Right lobe of liver (tissue), 6 donors: ENCODE measurements around the gene OLIG3. TPM values are rescaled to one million over a fixed set of nuclear protein-coding genes. Genes with fewer than 3 reads are reported as not detected.

Experiments used
- ATAC-seq, 4 donors: fragments of 200-7000 bp; cut with Tn5 transposase; one replicate each; pipeline ENCODE4 v1.9.1; 2020; ENCODE audit warnings: mild to moderate bottlenecking in 4 of 4, moderate library complexity in 4 of 4
- DNase-seq, 3 donors: peaks; one replicate each; pipeline ENCODE4 v3.0.0-alpha.2; 2020
- H3K27ac ChIP-seq, 3 donors: fragments of 200-600 bp; one replicate each; pipeline ENCODE4 v1.8.0; 2022
- H3K27me3 ChIP-seq, 2 donors: fragments of 200-600 bp; one replicate each; pipeline ENCODE4 v1.8.0; 2022
- H3K36me3 ChIP-seq, 4 donors: fragments of 200-600 bp; sonication (generic) in 1 of 4; one replicate each; pipeline versions ENCODE4 v1.5.1 to v1.8.0; 2017 to 2022; ENCODE audit warnings: control low read depth in 1 of 4
- H3K4me1 ChIP-seq, 4 donors: fragments of 200-600 bp; sonication (generic) in 1 of 4; one replicate each; pipeline versions ENCODE4 v1.5.1 to v1.8.0; 2017 to 2022; ENCODE audit warnings: control low read depth in 1 of 4
- H3K4me3 ChIP-seq, 3 donors: fragments of 200-600 bp; one replicate each; pipeline ENCODE4 v1.8.0; 2022
- H3K9me3 ChIP-seq, 4 donors: fragments of 200-600 bp; sonication (generic) in 1 of 4; one replicate each; pipeline versions ENCODE4 v1.5.1 to v1.8.0; 2017 to 2022; ENCODE audit warnings: control low read depth in 1 of 4
- POLR2A ChIP-seq: fragments of 450-650 bp; IDR thresholded peaks from one replicate; pipeline ENCODE4 v1.6.1; 2017; ENCODE audit warnings: antibody characterized with exemption, mild to moderate bottlenecking
- WGBS: methylation state at CpG from one replicate; pipeline ENCODE4 v1.1.6; 2018; ENCODE audit warnings: low coverage, low lambda C conversion rate; ENCODE audit not compliant: insufficient coverage; ENCODE audit errors: missing lambda C conversion rate; 5-methylcytosine and 5-hydroxymethylcytosine counted together
- intact Hi-C, 2 donors: fragments of 100-400 bp; cut with DNase I; formaldehyde crosslinking; loops; one replicate each; pipeline versions ENCODE4 v1.11.2 to v1.14.1; 2022
- total RNA-seq, 6 experiments: library from RNA; depleted of rRNA in 2 of 6; stranded (reverse); fragments of >200 nt in 2 of 6; fragmentation: NEBNext Ultra II Directional in 3 of 6; extraction: Animal tissue kit (Norgen Biotek cat#: 25700) in 3 of 6; gene quantifications; one replicate each; pipeline versions ENCODE4 v1.1.0 to v1.2.4, GENCODE V29; 2016 to 2023
- TF ChIP-seq, protein P1 (sequence below), 4 donors: fragments of 200-600 bp in 3 of 4; fragments of 450-650 bp in 1 of 4; IDR thresholded peaks; one replicate each; pipeline versions ENCODE4 v1.5.1 to v1.8.0; 2016 to 2022; ENCODE audit warnings: antibody characterized with exemption in 4 of 4, mild to moderate bottlenecking in 2 of 4
- donor health status: DM: no; HTN: yes; CAD: no.
- donor health status: DM: no; HTN: no; CAD: no.
- donor health status: DM: no; HTN: no; CAD: no.
- donor health status: DM: no; HTN: yes; CAD: no.
- donor health status: DM: no; HTN: yes; CAD: no.

OLIG3 gene
- total RNA-seq, 6 experiments from 2014 or later, result not detected

DNA sequence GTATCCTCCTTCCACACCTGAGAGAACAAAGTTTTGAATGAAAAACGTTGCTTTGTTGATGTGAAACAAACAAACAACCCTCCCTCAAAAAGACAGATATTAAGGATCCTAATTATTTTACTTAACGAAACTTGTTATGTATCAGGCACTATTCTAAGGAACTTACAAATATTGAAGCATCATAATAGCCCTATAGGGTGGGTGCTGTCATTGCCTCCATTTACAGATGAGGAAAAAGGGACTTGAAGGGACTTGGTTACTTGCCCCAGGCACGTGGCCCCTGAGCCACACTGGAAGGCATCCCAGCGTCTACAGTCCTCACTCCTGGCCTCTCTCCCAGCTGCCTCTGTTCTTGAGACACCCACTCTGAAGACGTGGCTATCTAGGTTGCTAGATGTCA is 20.2 kb upstream of the OLIG3 start:
- WGBS, result 19% methylated on average over 5 of the region's 5 CpGs
- ATAC-seq, result no peak
- H3K27ac ChIP-seq, result no peak overlapping the region

DNA sequence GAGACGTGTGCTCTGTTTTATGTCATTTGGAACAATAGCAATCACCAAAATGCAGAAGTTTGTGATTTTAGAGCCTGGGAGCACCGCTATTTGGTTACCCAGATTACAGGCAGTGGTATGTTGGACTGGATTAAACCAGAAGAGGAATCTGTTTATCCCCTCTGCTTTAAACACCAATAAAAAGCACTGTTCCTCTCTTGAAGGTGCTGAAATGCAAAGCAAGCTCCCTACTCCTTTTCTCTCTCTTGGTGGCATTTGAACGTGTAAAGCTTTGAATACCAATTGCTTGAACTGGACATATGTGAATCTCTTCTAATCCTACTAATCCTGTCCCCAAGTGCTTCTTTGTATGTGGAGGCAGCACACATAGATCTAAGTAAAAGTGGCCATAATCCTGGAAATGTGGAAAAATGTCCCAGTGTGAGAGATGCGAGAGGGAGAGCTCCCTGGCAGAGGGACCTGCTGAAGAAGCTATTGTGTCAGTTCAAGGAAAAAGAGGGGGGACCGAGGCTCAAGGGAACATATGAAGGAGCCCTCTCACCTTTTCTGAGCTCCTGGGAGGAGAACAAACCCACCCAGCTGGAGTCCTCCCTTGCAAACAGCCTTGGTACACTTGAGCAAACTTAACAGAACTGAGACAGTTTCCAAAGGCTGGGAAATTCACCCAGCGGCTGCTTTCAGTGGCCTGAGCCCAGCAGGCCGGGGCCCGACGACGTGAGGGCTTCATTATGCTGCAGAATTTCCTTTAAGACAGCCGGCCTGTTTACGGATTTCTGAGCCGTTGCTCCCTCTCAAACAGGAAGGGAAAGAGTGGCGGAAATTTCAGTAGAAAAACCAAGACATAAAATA is 18.8 kb upstream of the OLIG3 start:
- ATAC-seq (no peak), DNase-seq (no peak)
- intact Hi-C loops, result no loop called here
- H3K9me3 ChIP-seq, result no peaks in the 10 kb centered on the region
- H3K27ac ChIP-seq, result no peak overlapping the region
- H3K4me3 ChIP-seq, result no peak overlapping the region
- no peaks in the 10 kb centered on the region for H3K36me3 ChIP-seq
- H3K4me1 ChIP-seq, result no peaks in the 10 kb centered on the region
- TF ChIP-seq, protein P1, sequence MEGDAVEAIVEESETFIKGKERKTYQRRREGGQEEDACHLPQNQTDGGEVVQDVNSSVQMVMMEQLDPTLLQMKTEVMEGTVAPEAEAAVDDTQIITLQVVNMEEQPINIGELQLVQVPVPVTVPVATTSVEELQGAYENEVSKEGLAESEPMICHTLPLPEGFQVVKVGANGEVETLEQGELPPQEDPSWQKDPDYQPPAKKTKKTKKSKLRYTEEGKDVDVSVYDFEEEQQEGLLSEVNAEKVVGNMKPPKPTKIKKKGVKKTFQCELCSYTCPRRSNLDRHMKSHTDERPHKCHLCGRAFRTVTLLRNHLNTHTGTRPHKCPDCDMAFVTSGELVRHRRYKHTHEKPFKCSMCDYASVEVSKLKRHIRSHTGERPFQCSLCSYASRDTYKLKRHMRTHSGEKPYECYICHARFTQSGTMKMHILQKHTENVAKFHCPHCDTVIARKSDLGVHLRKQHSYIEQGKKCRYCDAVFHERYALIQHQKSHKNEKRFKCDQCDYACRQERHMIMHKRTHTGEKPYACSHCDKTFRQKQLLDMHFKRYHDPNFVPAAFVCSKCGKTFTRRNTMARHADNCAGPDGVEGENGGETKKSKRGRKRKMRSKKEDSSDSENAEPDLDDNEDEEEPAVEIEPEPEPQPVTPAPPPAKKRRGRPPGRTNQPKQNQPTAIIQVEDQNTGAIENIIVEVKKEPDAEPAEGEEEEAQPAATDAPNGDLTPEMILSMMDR (IDR thresholded peaks at IDR 0.05), result no peak
- TF ChIP-seq POLR2A, result no peak
- H3K27me3 ChIP-seq, result peaks cover 6 to 12% of the 10 kb centered on the region in 2 donors
- 10% methylated on average over 14 of the region's 14 CpGs for WGBS

More for the DNA sequence above, 20.2 kb upstream of the OLIG3 start:
- TF ChIP-seq, protein P1 (IDR thresholded peaks at IDR 0.05), result no peak
- no peak for TF ChIP-seq POLR2A
- Histone ChIP-seq H3K36me3 (no peaks in the 10 kb centered on the region), H3K4me1 (no peaks in the 10 kb centered on the region), H3K4me3 (no peak overlapping the region), H3K9me3 (no peaks in the 10 kb centered on the region), H3K27me3 (peaks cover 6 to 19% of the 10 kb centered on the region in 2 donors)
- intact Hi-C loops, result no loop called here
- no peak for DNase-seq

DNA sequence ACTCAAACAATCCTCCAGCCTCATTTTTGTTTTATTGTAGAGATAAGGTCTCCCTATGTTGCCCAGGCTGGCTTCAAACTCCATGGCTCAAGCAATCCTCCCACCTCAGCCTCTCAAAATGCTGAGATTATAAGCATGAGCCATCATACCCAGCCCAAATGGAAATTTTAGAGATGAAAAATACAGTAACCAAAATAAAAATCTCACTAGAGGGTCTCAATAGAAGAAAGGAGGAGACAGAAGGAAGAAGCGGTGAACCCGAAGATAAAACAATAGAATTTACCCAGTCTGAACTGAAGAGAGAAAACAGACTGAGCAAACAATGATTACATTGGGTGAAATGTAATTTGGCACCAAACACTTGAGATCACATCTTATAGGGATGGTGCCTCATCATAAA is 16.7 kb upstream of the OLIG3 start:
- H3K27me3 ChIP-seq, result peaks cover 6 to 12% of the 10 kb centered on the region in 2 donors
- no peak for DNase-seq
- TF ChIP-seq POLR2A, result no peak
- TF ChIP-seq, protein P1 (IDR thresholded peaks at IDR 0.05), result no peak
- no peak overlapping the region for H3K4me3 ChIP-seq
- H3K9me3 ChIP-seq, result no peaks in the 10 kb centered on the region
- no peaks in the 10 kb centered on the region for H3K4me1 ChIP-seq
- H3K36me3 ChIP-seq, result no peaks in the 10 kb centered on the region
- 81% methylated on average over 2 of the region's 2 CpGs for WGBS
- ATAC-seq, result no peak
- no peak overlapping the region for H3K27ac ChIP-seq
- intact Hi-C loops, result no loop called here

DNA sequence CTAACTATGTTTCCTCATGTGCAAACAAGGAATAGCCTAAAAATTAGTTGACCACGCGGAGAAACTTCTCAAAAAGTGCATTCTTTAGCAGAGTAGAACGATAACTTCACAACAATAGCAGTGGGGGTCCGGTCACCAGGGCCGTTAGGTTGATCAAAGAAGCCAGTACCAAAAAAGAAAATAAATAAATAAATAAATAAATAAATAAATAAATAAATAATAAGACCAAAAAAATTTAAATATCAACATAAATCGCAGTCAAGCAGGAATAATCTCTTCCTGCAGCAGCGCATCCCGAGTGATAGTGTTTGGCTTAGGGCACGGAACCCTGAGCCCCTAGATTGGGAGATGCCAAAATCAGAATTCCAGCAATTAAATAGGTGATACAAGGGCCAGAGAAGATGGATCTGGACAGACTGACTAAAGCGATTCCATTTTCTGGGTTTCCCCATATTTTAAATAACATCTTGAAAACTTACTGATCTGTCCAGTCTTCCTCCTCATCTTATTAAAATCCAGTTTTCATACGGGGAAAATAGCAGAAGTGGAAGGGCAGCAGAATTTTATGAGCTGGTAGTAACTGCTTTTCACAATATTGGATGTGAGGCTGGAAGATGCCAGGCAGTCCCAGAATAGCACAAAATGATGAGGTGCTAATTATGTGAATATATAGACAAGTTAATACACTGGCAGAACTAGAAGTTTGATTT is 4.4 kb upstream of the OLIG3 start:
- Histone ChIP-seq H3K27ac (no peak overlapping the region), H3K4me3 (no peak overlapping the region), H3K4me1 (peaks cover 0 to 15% (median 0%) of the 10 kb centered on the region in 4 donors), H3K9me3 (no peaks in the 10 kb centered on the region), H3K27me3 (peaks cover 13 to 52% of the 10 kb centered on the region in 2 donors), H3K36me3 (no peaks in the 10 kb centered on the region)
- no peak for TF ChIP-seq POLR2A
- TF ChIP-seq, protein P1 (IDR thresholded peaks at IDR 0.05), result no peak
- DNase-seq (no peak), ATAC-seq (no peak)
- intact Hi-C loops, result no loop called here
- 14% methylated on average over 11 of the region's 11 CpGs for WGBS
